ENCODE data around the gene LECT2.

Gene LECT2

GRCh38 chr5:135977375-135977928 lies 22.7 kb upstream of the LECT2 start:
- DNase-seq = peak; percentile 74

- DNase-seq = no peak
These were observed 21.4 kb upstream of the LECT2 start for GRCh38 chr5:135976216-135976615.

GRCh38 chr5:135975122-135975521 lies 20.3 kb upstream of the LECT2 start:
- no peak for DNase-seq

GRCh38 chr5:135974021-135974600 lies 19.3 kb upstream of the LECT2 start:
- DNase-seq = no peak

GRCh38 chr5:135973323-135974020 lies 18.7 kb upstream of the LECT2 start:
- DNase-seq = no peak

- DNase-seq = no peak
These were observed 16.9 kb upstream of the LECT2 start for GRCh38 chr5:135971701-135972100.

GRCh38 chr5:135966790-135967189 lies 12.0 kb upstream of the LECT2 start:
- DNase-seq = no peak

GRCh38 chr5:135966165-135966564 lies 11.4 kb upstream of the LECT2 start:
- DNase-seq = no peak

- no peak for DNase-seq
These were observed 10.7 kb upstream of the LECT2 start for GRCh38 chr5:135965504-135965903.

- DNase-seq = no peak
These were observed 10.0 kb upstream of the LECT2 start for GRCh38 chr5:135964670-135965320.

- DNase-seq = no peak
These were observed 742 bp upstream of the LECT2 start for GRCh38 chr5:135955525-135955924.

- DNase-seq = no peak
These were observed 933 bp downstream of the LECT2 start for GRCh38 chr5:135953850-135954249.

- no peak for DNase-seq
These were observed 2.1 kb downstream of the LECT2 start for GRCh38 chr5:135952683-135953082.

GRCh38 chr5:135951807-135952206 lies 3.0 kb downstream of the LECT2 start:
- no peak for DNase-seq

- DNase-seq = no peak
These were observed 3.5 kb downstream of the LECT2 start for GRCh38 chr5:135951257-135951656.

GRCh38 chr5:135950611-135951010 lies 4.2 kb downstream of the LECT2 start:
- peak; percentile 12 for DNase-seq

GRCh38 chr5:135944967-135945560 lies 9.7 kb downstream of the LECT2 start:
- DNase-seq = peak; percentile 88

GRCh38 chr5:135944564-135944963 lies 10.2 kb downstream of the LECT2 start:
- DNase-seq = no peak

GRCh38 chr5:135942202-135942771 lies 12.5 kb downstream of the LECT2 start:
- DNase-seq = peak; percentile 16

- no peak for DNase-seq
These were observed 13.1 kb downstream of the LECT2 start for GRCh38 chr5:135941711-135942110.

GRCh38 chr5:135937245-135937911 lies 17.4 kb downstream of the LECT2 start:
- DNase-seq = no peak

- DNase-seq = no peak
These were observed 19.8 kb downstream of the LECT2 start for GRCh38 chr5:135934939-135935338.

GRCh38 chr5:135930949-135931295 lies 23.9 kb downstream of the LECT2 start:
- no peak for DNase-seq

Data from hematopoietic multipotent progenitor cell treated with erythropoietin and hydrocortisone succinate and interleukin-3 and kit ligand, for 6 days (in vitro differentiated cells).